GM12878 (cell line): ENCODE measurements around the gene SH2D2A. TPM values are rescaled to one million over a fixed set of nuclear protein-coding genes. Genes with fewer than 3 reads are reported as not detected.
A peak's percentile ranks its signal among the peaks of the same experiment; 100 is the strongest.

ENCODE experiments used
- ASH2L ChIP-seq: fragments of 300-600, 200-600 bp; sonication (generic); IDR thresholded peaks from 2 replicates; pipeline ENCODE4 v1.6.1; 2017; ENCODE audit warnings: low read depth, mild to moderate bottlenecking, borderline replicate concordance
- CHD4 ChIP-seq: fragments of 200-600 bp; sonication (generic); IDR thresholded peaks from 2 replicates; pipeline ENCODE4 v1.6.1; 2016; ENCODE audit warnings: mild to moderate bottlenecking
- CREM ChIP-seq: IDR thresholded peaks from 2 replicates; pipeline ENCODE4 v1.6.1; 2014; ENCODE audit warnings: antibody characterized with exemption, low read depth
- ETV6 ChIP-seq, 2 experiments: fragments of 450-650 bp in 1 of 2; IDR thresholded peaks in 1 of 2; conservative IDR thresholded peaks in 1 of 2; 2 replicates each; pipeline ENCODE4 v1.6.1; 2014; ENCODE audit warnings: antibody characterized with exemption in 1 of 2, borderline replicate concordance in 1 of 2, low read depth in 1 of 2, mild to moderate bottlenecking in 1 of 2, moderate library complexity in 1 of 2
- FOXM1 ChIP-seq: IDR thresholded peaks from 2 replicates; pipeline ENCODE4 v1.6.1; 2012; ENCODE audit warnings: low read depth, mild to moderate bottlenecking, inconsistent platforms, low read length, moderate library complexity
- HSF1 ChIP-seq: fragments of 150-350 bp; IDR thresholded peaks from 2 replicates; pipeline ENCODE4 v1.6.1; 2014; ENCODE audit warnings: mild to moderate bottlenecking, low read depth, low read length
- KAT2A ChIP-seq: conservative IDR thresholded peaks from 2 replicates; pipeline ENCODE4 v1.6.1; 2011; ENCODE audit warnings: low read depth, low read length; ENCODE audit not compliant: control insufficient read depth
- MYC ChIP-seq: IDR thresholded peaks from 2 replicates; pipeline ENCODE4 v1.6.1; 2011; ENCODE audit warnings: mild to moderate bottlenecking, low read length, moderate library complexity, inconsistent platforms; ENCODE audit not compliant: insufficient read depth, insufficient replicate concordance, insufficient read length, severe bottlenecking
- NFIC ChIP-seq: IDR thresholded peaks from 2 replicates; pipeline ENCODE4 v1.6.1; 2012; ENCODE audit warnings: low read depth, mild to moderate bottlenecking, inconsistent platforms, low read length, moderate library complexity
- NFYA ChIP-seq: IDR thresholded peaks from 2 replicates; pipeline ENCODE4 v1.6.1; 2011; ENCODE audit warnings: low read depth, mild to moderate bottlenecking, low read length, improper control_type of control experiment, borderline replicate concordance
- SRF ChIP-seq, 2 experiments: IDR thresholded peaks; 2 replicates each; pipeline ENCODE4 v1.6.1; 2011; ENCODE audit warnings: low read depth in 2 of 2, low read length in 2 of 2, mild to moderate bottlenecking in 1 of 2, moderate library complexity in 1 of 2
- TARDBP ChIP-seq: IDR thresholded peaks from 2 replicates; pipeline ENCODE4 v1.6.1; 2016; ENCODE audit warnings: borderline replicate concordance
- ZNF274 ChIP-seq: IDR thresholded peaks from one replicate; pipeline ENCODE4 v1.8.0; 2011; ENCODE audit not compliant: insufficient read length, insufficient read depth
- ZNF687 ChIP-seq: fragments of 450-650 bp; IDR thresholded peaks from 2 replicates; pipeline ENCODE4 v1.6.1; 2017; ENCODE audit warnings: mild to moderate bottlenecking, moderate library complexity
- polyA plus RNA-seq, 11 experiments: library from polyadenylated mRNA; depleted of rRNA in 4 of 11; unstranded in 6 of 11; stranded (reverse) in 5 of 11; fragments of >200 nt; fragmentation: Nextera tagmentation in 4 of 11; fragmentation: Illumina TruSeq in 1 of 11; extraction: Ambion mirVana in 4 of 11; extraction: Trizol in 1 of 11; gene quantifications; 1 replicate in 1 of 11; 2 replicates in 10 of 11; pipeline versions ENCODE4 v1.2.1 to v1.2.3, GENCODE V29; 2011 to 2016; ENCODE audit warnings: inconsistent platforms in 2 of 11, missing spikeins in 2 of 11, low read depth in 1 of 11
- total RNA-seq, 4 experiments: library from RNA; depleted of rRNA in 3 of 4; stranded (reverse); fragments of >200 nt in 3 of 4; fragmentation: Illumina TruSeq in 1 of 4; extraction: Trizol in 1 of 4; gene quantifications; 2 replicates each; pipeline versions ENCODE4 v1.2.1 to v1.2.3, GENCODE V29; 2013 to 2021
- TF ChIP-seq, protein P1 (sequence below): IDR thresholded peaks from 2 replicates; pipeline ENCODE4 v1.6.1; 2011; ENCODE audit warnings: low read depth, mild to moderate bottlenecking, low read length, moderate library complexity, borderline replicate concordance; ENCODE audit errors: extremely low read depth
- TF ChIP-seq, protein P2 (sequence below): fragments of 450-650 bp; IDR thresholded peaks from 2 replicates; pipeline ENCODE4 v1.6.1; 2017; ENCODE audit warnings: mild to moderate bottlenecking
- TF ChIP-seq, protein P3 (sequence below): IDR thresholded peaks from 2 replicates; pipeline ENCODE4 v1.6.1; 2012; ENCODE audit warnings: low read depth, low read length, improper control_type of control experiment

Gene SH2D2A
- total and polyA plus RNA-seq, 10 of the 15 experiments (the other 5 are each of a cell fraction or from before 2014, with no cell fraction given), result 0.72 to 15.9 (median 7.0) TPM

DNA sequence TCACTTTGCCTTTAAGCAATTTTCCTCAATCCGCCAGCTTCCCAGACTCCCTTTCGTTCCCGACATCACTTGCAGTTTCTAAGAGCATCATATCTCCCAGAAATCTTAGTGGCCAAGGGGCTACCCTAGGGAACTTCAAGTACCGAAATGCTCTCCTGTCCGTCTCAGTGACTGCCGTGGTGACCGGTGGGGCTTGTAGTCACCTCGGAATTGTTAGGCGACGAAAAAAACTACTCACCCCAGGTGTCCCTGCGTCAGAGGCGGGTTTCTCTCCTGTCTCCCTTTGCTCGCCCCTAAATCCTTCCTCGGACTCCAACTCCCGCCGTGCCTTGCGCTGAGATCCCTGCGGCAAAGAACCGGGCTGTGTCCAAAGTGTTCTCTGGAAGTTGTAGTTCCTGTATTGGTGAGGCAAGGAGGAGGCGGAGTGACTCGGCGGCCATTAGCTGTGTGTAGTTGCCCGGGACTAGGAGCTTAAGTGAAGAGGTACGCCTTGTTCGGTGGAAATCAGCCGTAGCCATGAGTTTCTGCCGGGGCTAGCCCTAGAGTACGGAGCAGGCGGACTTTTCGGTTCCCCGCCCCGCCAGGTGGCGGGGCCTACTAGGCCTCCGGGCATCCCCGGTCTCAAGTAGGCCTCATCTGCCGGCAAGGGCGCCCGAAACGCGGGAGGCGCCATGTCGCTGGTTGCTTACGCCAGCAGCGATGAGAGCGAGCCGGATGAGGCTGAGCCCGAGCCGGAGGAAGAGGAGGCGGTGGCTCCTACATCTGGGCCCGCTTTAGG is 49.4 kb downstream of the SH2D2A start, which contains the start of gene PRCC (continued):
- TF ChIP-seq ZNF687 (no peak), ZNF274 (no peak), SRF (IDR thresholded peaks at IDR 0.05; ENCODE audit: low read depth in 2 of 2, low read length in 2 of 2) (0 out of 4 replicates have a peak, but pooled peaks of 1 of the 2 experiments have one; percentile 14), ETV6 (conservative IDR thresholded peaks at IDR 0.05 in 1 of 2, IDR thresholded peaks at IDR 0.05 in 1 of 2; ENCODE audit: borderline replicate concordance in 1 of 2, low read depth in 1 of 2) (0 out of 4 replicates have a peak, but pooled peaks of 1 of the 2 experiments have one; percentile 11), CREM (peak; percentile 98), FOXM1 (0 out of 2 replicates have a peak, but pooled peaks have one; percentile 42), HSF1 (0 out of 2 replicates have a peak, but pooled peaks have one; percentile 22), NFYA (no peak), MYC (peak; percentile 58), NFIC (peak; percentile 24; the same call in 1 of the 2 replicates), ASH2L (0 out of 2 replicates have a peak, but pooled peaks have one; percentile 86), KAT2A (no peak), TARDBP (peak; percentile 96), CHD4 (no peak)
- TF ChIP-seq, protein P1, sequence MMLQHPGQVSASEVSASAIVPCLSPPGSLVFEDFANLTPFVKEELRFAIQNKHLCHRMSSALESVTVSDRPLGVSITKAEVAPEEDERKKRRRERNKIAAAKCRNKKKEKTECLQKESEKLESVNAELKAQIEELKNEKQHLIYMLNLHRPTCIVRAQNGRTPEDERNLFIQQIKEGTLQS, result peak; percentile 62; the same call in 1 of the 2 replicates
- TF ChIP-seq, protein P2, sequence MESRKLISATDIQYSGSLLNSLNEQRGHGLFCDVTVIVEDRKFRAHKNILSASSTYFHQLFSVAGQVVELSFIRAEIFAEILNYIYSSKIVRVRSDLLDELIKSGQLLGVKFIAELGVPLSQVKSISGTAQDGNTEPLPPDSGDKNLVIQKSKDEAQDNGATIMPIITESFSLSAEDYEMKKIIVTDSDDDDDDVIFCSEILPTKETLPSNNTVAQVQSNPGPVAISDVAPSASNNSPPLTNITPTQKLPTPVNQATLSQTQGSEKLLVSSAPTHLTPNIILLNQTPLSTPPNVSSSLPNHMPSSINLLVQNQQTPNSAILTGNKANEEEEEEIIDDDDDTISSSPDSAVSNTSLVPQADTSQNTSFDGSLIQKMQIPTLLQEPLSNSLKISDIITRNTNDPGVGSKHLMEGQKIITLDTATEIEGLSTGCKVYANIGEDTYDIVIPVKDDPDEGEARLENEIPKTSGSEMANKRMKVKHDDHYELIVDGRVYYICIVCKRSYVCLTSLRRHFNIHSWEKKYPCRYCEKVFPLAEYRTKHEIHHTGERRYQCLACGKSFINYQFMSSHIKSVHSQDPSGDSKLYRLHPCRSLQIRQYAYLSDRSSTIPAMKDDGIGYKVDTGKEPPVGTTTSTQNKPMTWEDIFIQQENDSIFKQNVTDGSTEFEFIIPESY, result no peak
- TF ChIP-seq, protein P3, sequence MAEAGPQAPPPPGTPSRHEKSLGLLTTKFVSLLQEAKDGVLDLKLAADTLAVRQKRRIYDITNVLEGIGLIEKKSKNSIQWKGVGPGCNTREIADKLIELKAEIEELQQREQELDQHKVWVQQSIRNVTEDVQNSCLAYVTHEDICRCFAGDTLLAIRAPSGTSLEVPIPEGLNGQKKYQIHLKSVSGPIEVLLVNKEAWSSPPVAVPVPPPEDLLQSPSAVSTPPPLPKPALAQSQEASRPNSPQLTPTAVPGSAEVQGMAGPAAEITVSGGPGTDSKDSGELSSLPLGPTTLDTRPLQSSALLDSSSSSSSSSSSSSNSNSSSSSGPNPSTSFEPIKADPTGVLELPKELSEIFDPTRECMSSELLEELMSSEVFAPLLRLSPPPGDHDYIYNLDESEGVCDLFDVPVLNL, result peak; percentile 51; the same call in 1 of the 2 replicates
